MCF 10A (cell line): ENCODE measurements around the gene LRMDA. TPM values are rescaled to one million over a fixed set of nuclear protein-coding genes. Genes with fewer than 3 reads are reported as not detected.

ENCODE experiments used
- BruUV-seq: library from RNA; stranded (reverse); fragments of 400-500 nt; replicated peaks from 2 replicates; lab custom pipeline; 2021; lab: Mats Ljungman, UMichigan
- CTCF ChIA-PET: fragments of 300-600 bp; sonication (Branson Sonifier 250); formaldehyde crosslinking; extraction: SDS; loops from one replicate; lab custom pipeline; 2021; ENCODE audit warnings: antibody characterized with exemption, inconsistent platforms; lab: Yijun Ruan, JAX
- POLR2A ChIA-PET: fragments of 300-600, 350-650 bp; sonication (Branson Sonifier 250); formaldehyde crosslinking; extraction: SDS; loops from one replicate; lab custom pipeline; 2020; ENCODE audit warnings: antibody characterized with exemption, inconsistent platforms; lab: Yijun Ruan, JAX
- DNase-seq: peaks from one replicate; pipeline ENCODE4 v3.0.0-alpha.2; 2018; ENCODE audit not compliant: unreplicated experiment
- H3K27ac Mint-ChIP-seq: one replicate; pipeline ENCODE4 v1.8.0; 2022; ENCODE audit warnings: mild to moderate bottlenecking, low read depth, mixed read lengths; ENCODE audit not compliant: unreplicated experiment
- H3K27me3 Mint-ChIP-seq: one replicate; pipeline ENCODE4 v1.8.0; 2022; ENCODE audit warnings: mixed read lengths; ENCODE audit not compliant: insufficient read depth, unreplicated experiment
- H3K36me3 Mint-ChIP-seq: one replicate; pipeline ENCODE4 v1.8.0; 2022; ENCODE audit warnings: mild to moderate bottlenecking, moderate library complexity, mixed read lengths; ENCODE audit not compliant: insufficient read depth, unreplicated experiment
- H3K4me1 Mint-ChIP-seq: one replicate; pipeline ENCODE4 v1.8.0; 2022; ENCODE audit warnings: mixed read lengths; ENCODE audit not compliant: insufficient read depth, unreplicated experiment
- H3K4me3 Mint-ChIP-seq: one replicate; pipeline ENCODE4 v1.8.0; 2022; ENCODE audit warnings: mild to moderate bottlenecking, moderate library complexity, mixed read lengths; ENCODE audit not compliant: unreplicated experiment
- H3K9me3 Mint-ChIP-seq: one replicate; pipeline ENCODE4 v1.8.0; 2022; ENCODE audit warnings: mixed read lengths; ENCODE audit not compliant: unreplicated experiment
- intact Hi-C: fragments of 100-400 bp; cut with micrococcal nuclease; formaldehyde crosslinking; loops from 2 replicates; pipeline ENCODE4 v1.14.1; 2022
- total RNA-seq: library from RNA; stranded (reverse); gene quantifications from 2 replicates; pipeline ENCODE4 v1.2.3, GENCODE V29; 2022
- TF ChIP-seq, protein P1 (sequence below): fragments of 200-600 bp; IDR thresholded peaks from one replicate; pipeline ENCODE4 v1.8.0; 2022; ENCODE audit warnings: antibody characterized with exemption, mild to moderate bottlenecking; ENCODE audit not compliant: unreplicated experiment

Gene LRMDA
- total RNA-seq, 1 experiment from 2014 or later, result not detected

DNA sequence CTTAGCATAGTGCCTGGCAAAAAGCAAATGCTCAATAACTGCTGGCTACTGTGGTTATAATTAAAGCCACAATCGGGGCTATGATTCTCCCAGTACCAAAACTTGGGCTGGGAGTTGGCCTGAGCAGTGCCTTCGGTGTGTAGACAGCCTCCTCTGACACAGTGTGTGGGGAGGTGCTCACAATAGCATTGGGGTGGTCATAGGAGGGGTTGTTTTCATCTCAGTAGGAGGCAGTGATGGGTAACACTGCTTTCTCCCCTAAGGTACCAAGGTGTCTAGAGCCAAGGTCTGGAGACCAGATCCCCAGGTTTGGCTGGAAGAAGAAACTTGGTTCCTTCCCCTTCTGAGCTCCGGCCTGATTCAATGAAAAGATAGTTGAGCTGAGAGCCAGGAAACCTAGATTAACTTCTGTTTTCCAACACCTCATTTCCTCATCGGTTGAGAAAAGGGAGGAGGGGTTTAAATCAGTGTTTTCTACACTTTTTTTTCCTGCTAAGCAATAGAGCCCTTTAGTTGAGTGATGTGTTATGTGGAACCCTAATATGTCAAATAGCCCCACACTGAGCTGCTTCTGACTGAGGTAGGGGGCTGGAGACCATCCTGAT lies 68.2 kb downstream of the LRMDA start:
- Mint-ChIP-seq H3K36me3 (no peaks in the 10 kb centered on the region), H3K4me1 (peaks cover 5% of the 10 kb centered on the region), H3K4me3 (no peak overlapping the region), H3K27me3 (no peaks in the 10 kb centered on the region), H3K27ac (no peak overlapping the region), H3K9me3 (no peaks in the 10 kb centered on the region)
- CTCF ChIA-PET, result no interaction called here
- POLR2A ChIA-PET, result interaction anchor here (0.9 kb wide), 1 partner anchor 13 kb away, joined by 3 read pairs; no protein-coding TSS in a partner anchor
- TF ChIP-seq, protein P1, sequence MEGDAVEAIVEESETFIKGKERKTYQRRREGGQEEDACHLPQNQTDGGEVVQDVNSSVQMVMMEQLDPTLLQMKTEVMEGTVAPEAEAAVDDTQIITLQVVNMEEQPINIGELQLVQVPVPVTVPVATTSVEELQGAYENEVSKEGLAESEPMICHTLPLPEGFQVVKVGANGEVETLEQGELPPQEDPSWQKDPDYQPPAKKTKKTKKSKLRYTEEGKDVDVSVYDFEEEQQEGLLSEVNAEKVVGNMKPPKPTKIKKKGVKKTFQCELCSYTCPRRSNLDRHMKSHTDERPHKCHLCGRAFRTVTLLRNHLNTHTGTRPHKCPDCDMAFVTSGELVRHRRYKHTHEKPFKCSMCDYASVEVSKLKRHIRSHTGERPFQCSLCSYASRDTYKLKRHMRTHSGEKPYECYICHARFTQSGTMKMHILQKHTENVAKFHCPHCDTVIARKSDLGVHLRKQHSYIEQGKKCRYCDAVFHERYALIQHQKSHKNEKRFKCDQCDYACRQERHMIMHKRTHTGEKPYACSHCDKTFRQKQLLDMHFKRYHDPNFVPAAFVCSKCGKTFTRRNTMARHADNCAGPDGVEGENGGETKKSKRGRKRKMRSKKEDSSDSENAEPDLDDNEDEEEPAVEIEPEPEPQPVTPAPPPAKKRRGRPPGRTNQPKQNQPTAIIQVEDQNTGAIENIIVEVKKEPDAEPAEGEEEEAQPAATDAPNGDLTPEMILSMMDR, result no peak
- no TSS peak for BruUV-seq
- intact Hi-C loops, result no loop called here
- no peak for DNase-seq

DNA sequence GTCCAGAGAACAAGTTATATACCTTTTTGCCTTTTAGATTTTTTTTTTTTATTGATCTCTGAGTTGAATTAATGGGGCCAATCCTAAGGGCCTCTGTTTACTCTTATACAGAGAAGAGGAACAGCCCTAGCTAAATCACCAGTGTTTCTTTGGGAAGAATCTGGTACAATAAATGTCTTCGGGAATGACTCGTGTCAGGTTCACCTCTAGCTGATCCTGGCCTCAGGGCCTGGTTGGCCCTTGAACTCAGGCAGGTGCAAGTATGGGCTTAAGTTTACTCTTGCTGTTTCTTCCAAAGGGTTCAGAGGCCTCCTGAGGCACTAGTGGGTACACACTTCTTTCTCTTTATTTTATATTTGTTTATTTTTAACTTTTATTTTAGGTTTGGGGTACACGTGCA lies 71.0 kb downstream of the LRMDA start:
- CTCF ChIA-PET, result interaction anchor here (0.7 kb wide), 1 partner anchor 266 kb away, joined by 3 read pairs; no protein-coding TSS in a partner anchor

DNA sequence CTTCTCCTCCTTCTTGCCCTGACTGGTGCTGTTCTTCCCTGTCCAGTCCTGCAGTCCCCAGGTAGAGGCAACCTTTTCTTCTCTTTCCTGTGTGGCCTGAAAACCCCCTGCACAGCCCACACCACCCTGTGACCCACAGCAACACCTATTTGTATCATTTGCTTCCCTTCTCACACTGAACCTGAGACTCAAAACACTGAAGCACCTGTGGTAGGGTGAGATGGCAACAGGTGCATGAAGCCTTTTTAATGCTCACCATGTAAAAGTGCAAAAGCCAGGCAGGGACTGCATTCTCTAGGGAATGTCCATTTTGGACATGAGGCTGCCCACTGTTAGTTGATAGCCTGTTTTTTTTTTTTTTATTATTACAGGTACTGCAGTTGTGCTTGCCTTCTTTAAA lies 71.4 kb downstream of the LRMDA start:
- TF ChIP-seq, protein P1, result no peak
- Mint-ChIP-seq H3K4me1 (peaks cover 5% of the 10 kb centered on the region), H3K27ac (no peak overlapping the region), H3K36me3 (no peaks in the 10 kb centered on the region), H3K4me3 (no peak overlapping the region), H3K27me3 (no peaks in the 10 kb centered on the region), H3K9me3 (no peaks in the 10 kb centered on the region)
- ChIA-PET CTCF (no interaction called here), POLR2A (no interaction called here)
- DNase-seq, result no peak
- BruUV-seq, result no TSS peak
- intact Hi-C loops, result no loop called here

More for the DNA sequence above, 71.0 kb downstream of the LRMDA start:
- POLR2A ChIA-PET, result no interaction called here
- no peaks in the 10 kb centered on the region for H3K9me3 Mint-ChIP-seq
- intact Hi-C loops, result no loop called here
- H3K4me3 Mint-ChIP-seq, result no peak overlapping the region
- H3K4me1 Mint-ChIP-seq, result peaks cover 5% of the 10 kb centered on the region
- TF ChIP-seq, protein P1, result no peak
- no peak overlapping the region for H3K27ac Mint-ChIP-seq
- no peaks in the 10 kb centered on the region for H3K27me3 Mint-ChIP-seq
- no peak for DNase-seq
- no TSS peak for BruUV-seq
- no peaks in the 10 kb centered on the region for H3K36me3 Mint-ChIP-seq

DNA sequence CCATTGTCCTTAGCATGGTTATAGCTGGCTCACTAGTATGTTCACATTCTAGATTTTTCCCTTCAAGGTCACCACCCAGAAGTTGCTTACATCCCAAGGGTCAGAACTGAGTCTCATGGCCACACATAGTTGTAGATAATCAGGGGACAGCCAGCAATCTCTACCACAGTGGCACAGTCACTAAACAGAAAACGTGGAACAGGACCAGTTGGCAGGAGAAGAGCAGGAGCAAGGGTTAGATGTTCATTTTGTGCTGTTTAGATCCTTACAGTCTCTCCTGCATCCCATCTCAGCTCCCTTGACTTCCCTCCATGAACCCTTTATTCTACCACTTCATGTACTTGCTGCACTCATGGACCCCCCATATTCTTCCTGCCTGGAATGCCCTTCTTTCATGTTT lies 73.9 kb downstream of the LRMDA start:
- Mint-ChIP-seq H3K36me3 (no peaks in the 10 kb centered on the region), H3K27me3 (no peaks in the 10 kb centered on the region), H3K4me3 (no peak overlapping the region), H3K27ac (no peak overlapping the region), H3K4me1 (peaks cover 14% of the 10 kb centered on the region), H3K9me3 (no peaks in the 10 kb centered on the region)
- CTCF ChIA-PET, result interaction anchor here (0.6 kb wide), 2 partner anchors 58 to 326 kb away, joined by 3 read pairs; no protein-coding TSS in a partner anchor
- intact Hi-C loops, result no loop called here
- no TSS peak for BruUV-seq
- TF ChIP-seq, protein P1, result no peak
- DNase-seq, result no peak
- POLR2A ChIA-PET, result no interaction called here
